ENCODE data around the gene ZNF609.

The ZNF609 gene

GRCh38 chr15:64527263-64527984 is 67.0 kb downstream of the ZNF609 start:
- no peaks in the 10 kb centered on the region for H3K9me3 ChIP-seq (ENCODE audit: insufficient read depth, low read length)
- H3K9ac ChIP-seq (ENCODE audit: low read length) = no peak overlapping the region
- TF ChIP-seq CTCF (IDR thresholded peaks at IDR 0.05; ENCODE audit: low read depth, low read length) = no peak
- H3K4me1 ChIP-seq (ENCODE audit: low read length) = no peaks in the 10 kb centered on the region
- no peaks in the 10 kb centered on the region for H3K36me3 ChIP-seq (replicated peaks; ENCODE audit: low read depth, low read length)
- H3K79me2 ChIP-seq (ENCODE audit: low read length) = peaks cover 76% of the 10 kb centered on the region
- H3K27ac ChIP-seq (ENCODE audit: low read length) = no peak overlapping the region
- no peaks in the 10 kb centered on the region for H3K27me3 ChIP-seq (ENCODE audit: low read depth, low read length)
- no peak overlapping the region for H3K4me2 ChIP-seq (ENCODE audit: low read length)
- H4K20me1 ChIP-seq (ENCODE audit: insufficient read depth, low read length) = peaks cover 19% of the 10 kb centered on the region
- H3K4me3 ChIP-seq (ENCODE audit: low read length) = no peak overlapping the region
- no peak overlapping the region for H2AFZ ChIP-seq (ENCODE audit: low read depth, low read length)

GRCh38 chr15:64528871-64529270 is 68.5 kb downstream of the ZNF609 start:
- Histone ChIP-seq H2AFZ (ENCODE audit: low read depth, low read length) (no peak overlapping the region), H3K4me3 (ENCODE audit: low read length) (no peak overlapping the region), H3K79me2 (ENCODE audit: low read length) (peaks cover 84% of the 10 kb centered on the region), H3K9ac (ENCODE audit: low read length) (no peak overlapping the region), H3K4me1 (ENCODE audit: low read length) (no peaks in the 10 kb centered on the region), H3K4me2 (ENCODE audit: low read length) (no peak overlapping the region), H3K27me3 (ENCODE audit: low read depth, low read length) (no peaks in the 10 kb centered on the region), H4K20me1 (ENCODE audit: insufficient read depth, low read length) (peaks cover 26% of the 10 kb centered on the region), H3K36me3 (replicated peaks; ENCODE audit: low read depth, low read length) (no peaks in the 10 kb centered on the region), H3K27ac (ENCODE audit: low read length) (no peak overlapping the region), H3K9me3 (ENCODE audit: insufficient read depth, low read length) (no peaks in the 10 kb centered on the region)
- TF ChIP-seq EZH2phosphoT487 (IDR thresholded peaks at IDR 0.05; ENCODE audit: low read depth) (no peak), CTCF (IDR thresholded peaks at IDR 0.05; ENCODE audit: low read depth, low read length) (no peak)

- no peak overlapping the region for H3K4me2 ChIP-seq (ENCODE audit: low read length)
- H4K20me1 ChIP-seq (ENCODE audit: insufficient read depth, low read length) = peaks cover 31% of the 10 kb centered on the region
- H3K4me3 ChIP-seq (ENCODE audit: low read length) = no peak overlapping the region
- H3K27ac ChIP-seq (ENCODE audit: low read length) = no peak overlapping the region
- no peak overlapping the region for H3K9ac ChIP-seq (ENCODE audit: low read length)
- H3K27me3 ChIP-seq (ENCODE audit: low read depth, low read length) = no peaks in the 10 kb centered on the region
- H2AFZ ChIP-seq (ENCODE audit: low read depth, low read length) = no peak overlapping the region
- H3K79me2 ChIP-seq (ENCODE audit: low read length) = peaks cover 76% of the 10 kb centered on the region
- H3K4me1 ChIP-seq (ENCODE audit: low read length) = no peaks in the 10 kb centered on the region
- no peaks in the 10 kb centered on the region for H3K9me3 ChIP-seq (ENCODE audit: insufficient read depth, low read length)
- TF ChIP-seq EZH2phosphoT487 (IDR thresholded peaks at IDR 0.05; ENCODE audit: low read depth) (no peak), CTCF (IDR thresholded peaks at IDR 0.05; ENCODE audit: low read depth, low read length) (no peak)
- H3K36me3 ChIP-seq (replicated peaks; ENCODE audit: low read depth, low read length) = no peaks in the 10 kb centered on the region
Measured at GRCh38 chr15:64530472-64530871, 70.1 kb downstream of the ZNF609 start.

- peaks cover 33% of the 10 kb centered on the region for H4K20me1 ChIP-seq (ENCODE audit: insufficient read depth, low read length)
- TF ChIP-seq EZH2phosphoT487 (IDR thresholded peaks at IDR 0.05; ENCODE audit: low read depth) (no peak), CTCF (IDR thresholded peaks at IDR 0.05; ENCODE audit: low read depth, low read length) (no peak)
- H3K9ac ChIP-seq (ENCODE audit: low read length) = no peak overlapping the region
- no peaks in the 10 kb centered on the region for H3K4me1 ChIP-seq (ENCODE audit: low read length)
- H3K79me2 ChIP-seq (ENCODE audit: low read length) = peaks cover 74% of the 10 kb centered on the region
- no peaks in the 10 kb centered on the region for H3K27me3 ChIP-seq (ENCODE audit: low read depth, low read length)
- no peak overlapping the region for H2AFZ ChIP-seq (ENCODE audit: low read depth, low read length)
- H3K27ac ChIP-seq (ENCODE audit: low read length) = no peak overlapping the region
- H3K36me3 ChIP-seq (replicated peaks; ENCODE audit: low read depth, low read length) = no peaks in the 10 kb centered on the region
- H3K4me2 ChIP-seq (ENCODE audit: low read length) = no peak overlapping the region
- H3K9me3 ChIP-seq (ENCODE audit: insufficient read depth, low read length) = no peaks in the 10 kb centered on the region
- H3K4me3 ChIP-seq (ENCODE audit: low read length) = no peak overlapping the region
Measured at GRCh38 chr15:64530918-64531317, 70.5 kb downstream of the ZNF609 start.
